Karpas-422 (cell line): ENCODE measurements around the gene ZNF865. TPM values are rescaled to one million over a fixed set of nuclear protein-coding genes. Genes with fewer than 3 reads are reported as not detected.

Source experiments
- DNase-seq: peaks from one replicate; pipeline ENCODE4 v3.0.0-alpha.2; 2015
- H2AFZ ChIP-seq: fragments of 200-600 bp; sonication (generic); 2 replicates; pipeline ENCODE4 v1.6.1; 2014; ENCODE audit warnings: antibody characterized with exemption, low read length, mixed read lengths
- H3K27ac ChIP-seq: fragments of 200-600 bp; sonication (generic); 2 replicates; pipeline ENCODE4 v1.5.1; 2014; ENCODE audit warnings: mild to moderate bottlenecking, low read length, moderate library complexity
- H3K27me3 ChIP-seq: fragments of 200-600 bp; sonication (generic); 2 replicates; pipeline ENCODE4 v1.6.1; 2014; ENCODE audit warnings: low read length, mixed read lengths
- H3K36me3 ChIP-seq: fragments of 200-600 bp; sonication (generic); 2 replicates; pipeline ENCODE4 v1.6.1; 2014; ENCODE audit warnings: low read length, mixed read lengths; ENCODE audit not compliant: insufficient read depth
- H3K4me1 ChIP-seq: fragments of 200-600 bp; sonication (generic); 2 replicates; pipeline ENCODE4 v1.6.1; 2014; ENCODE audit warnings: mild to moderate bottlenecking, low read length, mixed read lengths
- H3K4me2 ChIP-seq: fragments of 200-600 bp; sonication (generic); 2 replicates; pipeline ENCODE4 v1.6.1; 2014; ENCODE audit warnings: low read length, low read depth, mild to moderate bottlenecking; ENCODE audit not compliant: poor library complexity, severe bottlenecking
- H3K4me3 ChIP-seq: fragments of 200-600 bp; sonication (generic); 2 replicates; pipeline ENCODE4 v1.5.1; 2014; ENCODE audit warnings: mild to moderate bottlenecking, antibody characterized with exemption, low read length, mixed read lengths
- H3K79me2 ChIP-seq: fragments of 200-600 bp; sonication (generic); 2 replicates; pipeline ENCODE4 v1.6.1; 2014; ENCODE audit warnings: mild to moderate bottlenecking, low read length, mixed read lengths
- H3K9ac ChIP-seq: fragments of 200-600 bp; sonication (generic); 2 replicates; pipeline ENCODE4 v1.6.0; 2014; ENCODE audit warnings: low read length
- H3K9me2 ChIP-seq: fragments of 200-600 bp; sonication (generic), shearing (Covaris generic); replicated peaks from 2 replicates; pipeline ENCODE4 v1.6.0; 2014; ENCODE audit warnings: mild to moderate bottlenecking, low read length, moderate library complexity; ENCODE audit not compliant: insufficient read depth
- H3K9me3 ChIP-seq: fragments of 300-700, 200-600 bp; sonication (generic); 2 replicates; pipeline ENCODE4 v1.6.1; 2014; ENCODE audit warnings: low read length, mixed read lengths
- H4K20me1 ChIP-seq: fragments of 200-600 bp; sonication (generic); 2 replicates; pipeline ENCODE4 v1.6.1; 2014; ENCODE audit warnings: mild to moderate bottlenecking, antibody characterized with exemption, low read length, low read depth; ENCODE audit not compliant: insufficient read depth
- total RNA-seq: library from RNA; depleted of rRNA; stranded (reverse); fragments of >200 nt; shearing (Covaris generic); gene quantifications from 2 replicates; pipeline ENCODE4 v1.2.3, GENCODE V29; 2014; ENCODE audit warnings: low replicate concordance

Gene ZNF865
- total RNA-seq, 1 experiment from 2014 or later = 3.6 TPM

- H3K9me2 ChIP-seq = no peaks in the 10 kb centered on the region
- H3K9me3 ChIP-seq = no peaks in the 10 kb centered on the region
- H4K20me1 ChIP-seq = no peaks in the 10 kb centered on the region
- no peak overlapping the region for H3K4me3 ChIP-seq
- H3K4me1 ChIP-seq = peaks cover 20% of the 10 kb centered on the region
- no peak overlapping the region for H3K27ac ChIP-seq
- H3K9ac ChIP-seq = no peak overlapping the region
- H3K27me3 ChIP-seq = no peaks in the 10 kb centered on the region
- no peak overlapping the region for H2AFZ ChIP-seq
- no peaks in the 10 kb centered on the region for H3K79me2 ChIP-seq
- H3K4me2 ChIP-seq = no peak overlapping the region
- peaks cover 3% of the 10 kb centered on the region; the same call in 1 of the 2 replicates for H3K36me3 ChIP-seq
- peak; percentile 43 for DNase-seq
Observed at GRCh38 chr19:55621205-55621672, 15.8 kb downstream of the ZNF865 start.

GRCh38 chr19:55621673-55622231 is 16.3 kb downstream of the ZNF865 start:
- H3K9ac ChIP-seq = no peak overlapping the region
- no peak overlapping the region for H3K4me3 ChIP-seq
- H3K27ac ChIP-seq = no peak overlapping the region
- no peak overlapping the region for H2AFZ ChIP-seq
- H3K9me2 ChIP-seq = no peaks in the 10 kb centered on the region
- H3K36me3 ChIP-seq = peaks cover 3% of the 10 kb centered on the region; the same call in 1 of the 2 replicates
- H4K20me1 ChIP-seq = no peaks in the 10 kb centered on the region
- DNase-seq = no peak
- H3K4me1 ChIP-seq = peaks cover 20% of the 10 kb centered on the region
- no peak overlapping the region for H3K4me2 ChIP-seq
- no peaks in the 10 kb centered on the region for H3K9me3 ChIP-seq
- H3K27me3 ChIP-seq = no peaks in the 10 kb centered on the region
- H3K79me2 ChIP-seq = no peaks in the 10 kb centered on the region

- H3K27ac ChIP-seq = no peak overlapping the region
- no peak overlapping the region for H2AFZ ChIP-seq
- H4K20me1 ChIP-seq = no peaks in the 10 kb centered on the region
- H3K79me2 ChIP-seq = no peaks in the 10 kb centered on the region
- H3K4me3 ChIP-seq = no peak overlapping the region
- H3K9me2 ChIP-seq = no peaks in the 10 kb centered on the region
- H3K27me3 ChIP-seq = no peaks in the 10 kb centered on the region
- peaks cover 3% of the 10 kb centered on the region; the same call in 1 of the 2 replicates for H3K36me3 ChIP-seq
- no peak overlapping the region for H3K4me2 ChIP-seq
- DNase-seq = no peak
- H3K9ac ChIP-seq = no peak overlapping the region
- H3K9me3 ChIP-seq = no peaks in the 10 kb centered on the region
- H3K4me1 ChIP-seq = peaks cover 20% of the 10 kb centered on the region
Observed at GRCh38 chr19:55622242-55622969, 17.0 kb downstream of the ZNF865 start.

- H3K9ac ChIP-seq = no peak overlapping the region
- no peak overlapping the region for H2AFZ ChIP-seq
- H3K27ac ChIP-seq = no peak overlapping the region
- peaks cover 20% of the 10 kb centered on the region for H3K4me1 ChIP-seq
- no peaks in the 10 kb centered on the region for H4K20me1 ChIP-seq
- no peaks in the 10 kb centered on the region for H3K79me2 ChIP-seq
- H3K9me3 ChIP-seq = no peaks in the 10 kb centered on the region
- no peak overlapping the region for H3K4me2 ChIP-seq
- H3K36me3 ChIP-seq = peaks cover 3% of the 10 kb centered on the region; the same call in 1 of the 2 replicates
- no peak for DNase-seq
- H3K4me3 ChIP-seq = no peak overlapping the region
- H3K9me2 ChIP-seq = no peaks in the 10 kb centered on the region
- no peaks in the 10 kb centered on the region for H3K27me3 ChIP-seq
Observed at GRCh38 chr19:55623130-55623529, 17.7 kb downstream of the ZNF865 start.

- no peaks in the 10 kb centered on the region for H4K20me1 ChIP-seq
- H3K36me3 ChIP-seq = peaks cover 3% of the 10 kb centered on the region; the same call in 1 of the 2 replicates
- H3K4me1 ChIP-seq = peaks cover 20% of the 10 kb centered on the region
- H3K9me3 ChIP-seq = no peaks in the 10 kb centered on the region
- no peak overlapping the region for H3K27ac ChIP-seq
- H3K27me3 ChIP-seq = no peaks in the 10 kb centered on the region
- no peak overlapping the region for H3K9ac ChIP-seq
- no peak overlapping the region for H3K4me2 ChIP-seq
- H3K79me2 ChIP-seq = no peaks in the 10 kb centered on the region
- H2AFZ ChIP-seq = no peak overlapping the region
- peak overlapping the region; percentile 31; the same call in 1 of the 2 replicates for H3K4me3 ChIP-seq
- no peak for DNase-seq
- no peaks in the 10 kb centered on the region for H3K9me2 ChIP-seq
Observed at GRCh38 chr19:55623561-55623960, 18.1 kb downstream of the ZNF865 start.

GRCh38 chr19:55624109-55625003 is 18.9 kb downstream of the ZNF865 start, which contains the start of gene ZNF784:
TSS of gene ZNF784 (minus strand) at chr19:55624566. CDS start at chr19:55624561, 5 bp downstream.
- Histone ChIP-seq H3K9me2 (no peaks in the 10 kb centered on the region), H3K4me3 (peak within 1 kb of the TSS; percentile 71), H3K27me3 (no peaks in the 10 kb centered on the region), H3K36me3 (peaks cover 3% of the 10 kb centered on the region; the same call in 1 of the 2 replicates), H2AFZ (peak within 1 kb of the TSS; percentile 93), H3K9ac (peak within 1 kb of the TSS; percentile 80), H3K4me1 (peaks cover 19% of the 10 kb centered on the region), H3K27ac (peak within 1 kb of the TSS; percentile 73), H3K79me2 (no peaks in the 10 kb centered on the region), H3K9me3 (no peaks in the 10 kb centered on the region), H4K20me1 (no peaks in the 10 kb centered on the region), H3K4me2 (peak within 1 kb of the TSS; percentile 75)
- peak; percentile 99 for DNase-seq

GRCh38 chr19:55625004-55625326 is 19.5 kb downstream of the ZNF865 start:
- peak overlapping the region; percentile 71 for H3K4me3 ChIP-seq
- no peak overlapping the region for H3K27ac ChIP-seq
- H3K27me3 ChIP-seq = no peaks in the 10 kb centered on the region
- H4K20me1 ChIP-seq = no peaks in the 10 kb centered on the region
- H3K36me3 ChIP-seq = no peaks in the 10 kb centered on the region
- H3K9ac ChIP-seq = peak overlapping the region; percentile 80
- no peaks in the 10 kb centered on the region for H3K9me2 ChIP-seq
- no peaks in the 10 kb centered on the region for H3K79me2 ChIP-seq
- H2AFZ ChIP-seq = peak overlapping the region; percentile 93
- H3K9me3 ChIP-seq = no peaks in the 10 kb centered on the region
- DNase-seq = no peak
- H3K4me1 ChIP-seq = peaks cover 13% of the 10 kb centered on the region
- H3K4me2 ChIP-seq = peak overlapping the region; percentile 75

GRCh38 chr19:55626350-55626749 is 20.9 kb downstream of the ZNF865 start:
- Histone ChIP-seq H3K9me2 (no peaks in the 10 kb centered on the region), H3K36me3 (no peaks in the 10 kb centered on the region), H3K4me1 (peaks cover 7% of the 10 kb centered on the region), H3K9me3 (no peaks in the 10 kb centered on the region), H4K20me1 (no peaks in the 10 kb centered on the region), H3K9ac (no peak overlapping the region), H3K4me2 (no peak overlapping the region), H3K27ac (no peak overlapping the region), H3K4me3 (no peak overlapping the region), H3K79me2 (no peaks in the 10 kb centered on the region), H2AFZ (no peak overlapping the region), H3K27me3 (no peaks in the 10 kb centered on the region)
- no peak for DNase-seq
